Spleen (tissue), 7 donors: Measurements from ENCODE around the gene LYPD3.

Source experiments
- CTCF ChIP-seq, 11 experiments: fragments of 200-600 bp in 7 of 11; fragments of 450-650 bp in 4 of 11; sonication (generic) in 4 of 11; IDR thresholded peaks in 8 of 11; conservative IDR thresholded peaks in 3 of 11; 1 replicate in 7 of 11; 2 replicates in 4 of 11; pipeline versions ENCODE4 v1.4.0 to v1.8.0; 2016 to 2021; ENCODE audit warnings: antibody characterized with exemption in 11 of 11, inconsistent platforms in 4 of 11, mild to moderate bottlenecking in 1 of 11
- POLR2A ChIP-seq, 3 donors: fragments of 450-650 bp; IDR thresholded peaks; one replicate each; pipeline ENCODE4 v1.5.1; 2017; ENCODE audit warnings: antibody characterized with exemption in 3 of 3, mild to moderate bottlenecking in 1 of 3
- donor health status: DM: no; HTN: no; CAD: no; lungs with moderate emphysema.
- donor health status: DM: no; HTN: no; CAD: no.
- donor health status: DM: no; HTN: no; CAD: no.

- TF ChIP-seq CTCF (IDR thresholded peaks at IDR 0.05 in 8 of 11, conservative IDR thresholded peaks at IDR 0.05 in 3 of 11): no peak
- TF ChIP-seq POLR2A (IDR thresholded peaks at IDR 0.05): no peak
Measured at GRCh38 chr19:43505186-43505456, 39.7 kb upstream of the LYPD3 start.
